HEK293 (cell line): ENCODE measurements around the gene CABCOCO1.

Experiments
- BCL6B ChIP-seq: fragments of 450-650 bp; formaldehyde crosslinking; IDR thresholded peaks from 2 replicates; pipeline ENCODE4 v1.5.1; 2017; ENCODE audit warnings: missing biosample characterization, missing genetic modification characterization
- IKZF3 ChIP-seq: fragments of 450-650 bp; IDR thresholded peaks from 2 replicates; pipeline ENCODE4 v1.5.0; 2018; ENCODE audit warnings: missing biosample characterization, mild to moderate bottlenecking, missing genetic modification characterization, moderate library complexity
- ZNF19 ChIP-seq: fragments of 450-650 bp; formaldehyde crosslinking; IDR thresholded peaks from 2 replicates; pipeline ENCODE4; 2016; ENCODE audit warnings: missing biosample characterization, missing genetic modification characterization, low read depth
- ZNF777 ChIP-seq: fragments of 450-650 bp; formaldehyde crosslinking; IDR thresholded peaks from 2 replicates; pipeline ENCODE4 v1.5.1; 2017; ENCODE audit warnings: missing biosample characterization, missing genetic modification characterization, borderline replicate concordance
- TF ChIP-seq, protein P1 (sequence below): fragments of 450-650 bp; formaldehyde crosslinking; IDR thresholded peaks from 2 replicates; pipeline ENCODE4 v1.5.1; 2016; ENCODE audit warnings: missing biosample characterization, missing genetic modification characterization

DNA sequence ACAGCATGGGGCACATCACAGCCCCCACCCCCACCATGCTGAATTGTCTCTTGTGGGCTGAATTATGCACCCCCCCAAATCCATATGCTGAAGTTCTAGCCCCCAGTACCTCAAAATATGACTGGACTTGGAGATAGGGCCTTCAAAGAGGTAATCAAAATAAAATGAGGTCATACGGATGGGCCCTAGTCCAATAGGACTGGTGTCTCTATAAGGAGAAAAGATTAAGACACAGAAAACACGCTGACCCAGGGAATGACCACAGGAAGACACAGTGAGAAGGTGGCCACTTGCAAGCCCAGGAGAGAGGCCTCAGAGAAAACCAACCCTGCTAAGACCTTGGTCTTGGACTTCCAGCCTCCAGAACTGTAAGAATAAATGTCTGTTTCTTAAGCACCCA is 132.4 kb downstream of the CABCOCO1 start:
- TF ChIP-seq, protein P1, sequence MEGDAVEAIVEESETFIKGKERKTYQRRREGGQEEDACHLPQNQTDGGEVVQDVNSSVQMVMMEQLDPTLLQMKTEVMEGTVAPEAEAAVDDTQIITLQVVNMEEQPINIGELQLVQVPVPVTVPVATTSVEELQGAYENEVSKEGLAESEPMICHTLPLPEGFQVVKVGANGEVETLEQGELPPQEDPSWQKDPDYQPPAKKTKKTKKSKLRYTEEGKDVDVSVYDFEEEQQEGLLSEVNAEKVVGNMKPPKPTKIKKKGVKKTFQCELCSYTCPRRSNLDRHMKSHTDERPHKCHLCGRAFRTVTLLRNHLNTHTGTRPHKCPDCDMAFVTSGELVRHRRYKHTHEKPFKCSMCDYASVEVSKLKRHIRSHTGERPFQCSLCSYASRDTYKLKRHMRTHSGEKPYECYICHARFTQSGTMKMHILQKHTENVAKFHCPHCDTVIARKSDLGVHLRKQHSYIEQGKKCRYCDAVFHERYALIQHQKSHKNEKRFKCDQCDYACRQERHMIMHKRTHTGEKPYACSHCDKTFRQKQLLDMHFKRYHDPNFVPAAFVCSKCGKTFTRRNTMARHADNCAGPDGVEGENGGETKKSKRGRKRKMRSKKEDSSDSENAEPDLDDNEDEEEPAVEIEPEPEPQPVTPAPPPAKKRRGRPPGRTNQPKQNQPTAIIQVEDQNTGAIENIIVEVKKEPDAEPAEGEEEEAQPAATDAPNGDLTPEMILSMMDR (tag by site-specific recombination) = no peak
- TF ChIP-seq IKZF3 = no peak
- no peak for TF ChIP-seq ZNF19 (tag by site-specific recombination)
- no peak for TF ChIP-seq BCL6B
- no peak for TF ChIP-seq ZNF777 (tag by site-specific recombination)
